Esophagus muscularis mucosa (tissue), 4 donors: Measurements from ENCODE around the gene SPSB4.

Experiments
- CTCF ChIP-seq, 3 experiments: fragments of 200-600 bp in 2 of 3; fragments of 450-650 bp in 1 of 3; sonication (generic) in 2 of 3; IDR thresholded peaks; one replicate each; pipeline ENCODE4 v1.5.1; 2017 to 2019; ENCODE audit warnings: antibody characterized with exemption in 3 of 3, mild to moderate bottlenecking in 2 of 3, moderate library complexity in 1 of 3
- EP300 ChIP-seq: sonication (generic); formaldehyde crosslinking; IDR thresholded peaks from one replicate; pipeline ENCODE4 v1.6.1; 2017; ENCODE audit warnings: antibody characterized with exemption
- POLR2A ChIP-seq: fragments of 450-650 bp; IDR thresholded peaks from one replicate; pipeline ENCODE4 v1.6.1; 2017; ENCODE audit warnings: antibody characterized with exemption, moderate library complexity, mild to moderate bottlenecking, low read depth
- POLR2AphosphoS5 ChIP-seq, 2 donors: sonication (generic); formaldehyde crosslinking; IDR thresholded peaks; one replicate each; pipeline ENCODE4 v1.6.1; 2017; ENCODE audit warnings: antibody characterized with exemption in 2 of 2

- TF ChIP-seq CTCF (IDR thresholded peaks at IDR 0.05): no peak
- no peak for TF ChIP-seq EP300
- TF ChIP-seq POLR2A: no peak
- no peak for TF ChIP-seq POLR2AphosphoS5 (IDR thresholded peaks at IDR 0.05)
These were observed 11.6 kb upstream of the SPSB4 start for GRCh38 chr3:141039589-141039988.
